Stimulated activated CD8-positive, alpha-beta memory T cell treated with anti-CD3 and anti-CD28 coated beads, Interleukin-7, amount 100 ng/mL, for 1 hour (primary cell): Measurements from ENCODE around the gene METTL21C.

Experiments used
- DNase-seq, 2 donors: peaks; one replicate each; pipeline ENCODE4 v3.0.0-alpha.2; 2020; ENCODE audit warnings: low read depth in 2 of 2

Gene METTL21C

DNA sequence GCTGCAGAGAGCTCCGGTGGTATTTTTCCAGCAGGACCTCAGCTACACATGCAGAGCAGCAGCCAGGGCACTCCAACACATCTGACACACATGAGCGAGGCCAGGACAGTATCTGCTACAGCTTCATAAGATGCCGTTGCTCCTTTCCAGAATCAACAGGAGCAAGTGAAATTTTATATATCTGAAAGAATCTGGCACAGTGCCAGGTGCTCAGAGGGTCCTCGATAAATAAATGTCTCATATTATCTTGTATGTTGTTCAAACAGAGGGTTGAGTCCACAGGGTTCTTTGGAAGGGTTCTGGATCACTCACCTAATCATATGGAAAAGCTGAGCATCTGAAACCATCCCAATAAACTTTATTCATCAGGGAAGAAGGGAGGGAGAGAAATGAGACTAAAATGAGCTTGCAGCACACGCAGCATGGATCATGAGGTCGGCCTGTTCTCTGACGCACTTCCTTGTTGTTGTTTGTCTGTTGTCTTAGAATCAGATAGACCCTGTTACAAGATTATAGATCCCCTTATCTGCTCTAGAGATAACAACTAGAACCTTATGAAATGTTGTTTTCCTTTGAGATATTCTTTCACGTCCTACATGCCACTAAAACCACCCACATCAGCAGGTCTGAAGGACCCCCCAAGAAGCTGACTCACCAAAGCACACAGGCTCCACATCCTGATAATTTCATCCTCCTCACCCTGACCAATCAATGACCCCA, 3.2 kb upstream of the METTL21C start:
- DNase-seq, result no peak

- DNase-seq, result no peak
Observed at GRCh38 chr13:102697264-102697663, 2.4 kb upstream of the METTL21C start.

GRCh38 chr13:102696465-102696864, 1.6 kb upstream of the METTL21C start:
- DNase-seq, result no peak

DNA sequence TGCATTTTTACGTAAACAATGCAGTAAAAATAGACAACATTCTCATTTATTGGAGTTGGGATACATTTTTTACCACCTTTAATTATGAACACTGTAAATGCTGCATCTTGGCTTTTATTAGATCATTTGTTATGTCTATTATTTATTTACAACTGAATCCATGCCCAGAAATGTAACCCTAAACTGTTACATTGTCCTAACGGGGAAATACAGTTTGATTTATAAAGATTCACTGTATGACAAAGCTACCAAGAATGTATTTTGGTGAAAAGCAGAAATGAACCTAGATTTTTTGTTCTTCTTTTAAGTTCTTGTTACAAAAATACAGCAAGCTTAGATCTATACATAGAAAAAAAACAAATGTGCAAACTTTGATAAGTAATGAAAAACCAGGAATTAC, 1.1 kb downstream of the METTL21C start:
- DNase-seq, result no peak

DNA sequence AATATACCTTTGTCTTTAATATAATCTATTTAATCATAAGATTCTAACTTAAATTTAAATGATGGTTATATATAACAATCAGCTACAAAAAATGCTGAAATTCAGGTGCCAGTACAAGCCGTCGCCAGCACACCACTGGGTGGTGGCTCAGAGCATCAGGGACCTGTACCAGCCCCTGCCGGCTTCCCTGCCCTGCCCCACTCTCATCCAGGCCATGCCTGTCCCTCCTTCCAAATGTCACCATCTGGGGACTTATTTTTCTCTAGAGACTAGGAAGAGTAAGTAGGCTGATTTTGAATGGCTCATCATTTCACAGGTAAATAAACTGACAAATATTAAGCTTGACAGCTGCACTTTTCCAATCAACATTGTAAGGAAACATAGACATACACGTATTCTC, 1.6 kb downstream of the METTL21C start:
- no peak for DNase-seq

GRCh38 chr13:102692491-102692826, 2.4 kb downstream of the METTL21C start:
- DNase-seq, result no peak

- DNase-seq, result no peak
Observed at GRCh38 chr13:102690883-102691282, 4.0 kb downstream of the METTL21C start.

- DNase-seq, result no peak
Observed at GRCh38 chr13:102688306-102688973, 6.4 kb downstream of the METTL21C start.

GRCh38 chr13:102687520-102687919, 7.3 kb downstream of the METTL21C start:
- no peak for DNase-seq

- no peak for DNase-seq
Observed at GRCh38 chr13:102686024-102686423, 8.8 kb downstream of the METTL21C start.

DNA sequence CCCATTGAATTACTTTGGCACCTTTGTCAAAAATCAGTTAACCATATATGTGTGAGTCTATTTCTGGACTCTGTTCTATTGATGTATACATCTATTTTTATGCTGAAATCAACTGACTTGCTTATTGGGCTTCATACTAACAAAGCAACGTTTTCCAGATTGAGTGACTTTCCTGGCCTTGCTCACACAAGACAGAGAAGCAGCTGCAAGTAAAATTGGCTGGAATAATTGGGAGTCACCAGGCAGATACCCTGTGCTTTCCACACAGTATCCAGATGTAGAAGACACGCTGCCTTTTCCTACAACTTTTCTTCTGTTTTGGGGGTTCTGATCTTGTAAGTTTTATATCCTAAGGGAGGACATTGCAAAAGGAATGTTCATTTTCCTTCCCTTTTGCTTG, 11.2 kb downstream of the METTL21C start:
- DNase-seq, result no peak

DNA sequence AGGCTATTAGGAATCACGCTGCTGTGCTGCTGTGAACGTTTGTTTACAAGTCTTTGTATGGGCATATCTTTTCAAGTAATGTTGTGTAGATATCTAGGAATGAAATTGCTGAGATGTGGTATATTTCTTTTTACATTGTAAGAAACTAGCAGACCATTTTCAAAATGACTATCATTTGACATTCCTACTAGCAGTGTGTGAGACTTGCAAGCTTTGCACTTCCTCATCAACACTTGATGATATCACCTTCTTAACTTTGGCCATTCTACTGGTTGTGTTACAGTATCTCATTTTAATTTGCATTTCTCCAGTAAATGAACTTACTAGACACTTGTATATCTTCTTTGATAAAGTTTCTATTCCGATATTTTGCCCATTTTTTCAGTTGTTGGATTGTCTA, 12.1 kb downstream of the METTL21C start:
- no peak for DNase-seq

DNA sequence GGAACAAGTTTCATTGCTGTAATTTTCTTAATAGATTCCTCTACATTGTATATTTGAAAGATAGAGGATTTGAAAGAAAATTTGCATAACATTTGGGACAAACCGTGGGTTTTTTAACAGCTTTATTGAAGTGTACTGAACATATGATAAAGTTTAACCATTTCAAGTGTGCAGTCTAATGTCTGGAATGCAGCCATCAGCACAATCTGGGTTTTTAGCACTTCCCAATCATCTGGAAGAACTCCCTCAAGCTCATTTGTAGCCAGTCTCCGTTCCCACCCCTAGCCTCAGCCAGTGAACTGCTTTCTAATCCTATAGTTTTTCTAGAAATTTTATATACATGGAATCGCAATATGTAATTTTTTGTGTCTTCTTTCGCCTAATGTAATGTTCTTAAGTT, 12.6 kb downstream of the METTL21C start:
- DNase-seq, result no peak

GRCh38 chr13:102680842-102681740, 13.8 kb downstream of the METTL21C start:
- no peak for DNase-seq

- no peak for DNase-seq
Observed at GRCh38 chr13:102680133-102680717, 14.6 kb downstream of the METTL21C start.

- no peak for DNase-seq
Observed at GRCh38 chr13:102679449-102680132, 15.3 kb downstream of the METTL21C start.

GRCh38 chr13:102678339-102679107, 16.3 kb downstream of the METTL21C start:
- no peak for DNase-seq

- no peak for DNase-seq
Observed at GRCh38 chr13:102677122-102677521, 17.7 kb downstream of the METTL21C start.

DNA sequence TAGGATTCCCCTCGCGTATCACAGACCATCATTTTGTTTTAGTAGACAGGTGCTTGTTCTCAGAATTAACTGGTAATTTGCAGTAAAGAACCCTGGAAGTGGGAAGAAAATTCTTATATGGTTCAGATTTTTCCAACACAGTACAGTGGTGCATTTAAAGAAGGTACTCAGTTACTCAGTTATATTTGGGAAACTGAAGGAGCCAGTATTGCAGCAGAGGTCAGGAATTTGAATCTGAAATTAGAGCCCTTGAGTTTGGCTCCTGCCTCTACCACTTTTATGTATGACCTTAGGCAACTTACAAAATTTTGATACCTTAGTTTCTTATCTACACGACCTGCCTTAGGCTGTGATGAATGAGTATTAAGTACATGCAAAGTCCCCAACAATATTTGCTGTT, 19.7 kb downstream of the METTL21C start:
- no peak for DNase-seq

- DNase-seq, result no peak
Observed at GRCh38 chr13:102670130-102670529, 24.7 kb downstream of the METTL21C start.

DNA sequence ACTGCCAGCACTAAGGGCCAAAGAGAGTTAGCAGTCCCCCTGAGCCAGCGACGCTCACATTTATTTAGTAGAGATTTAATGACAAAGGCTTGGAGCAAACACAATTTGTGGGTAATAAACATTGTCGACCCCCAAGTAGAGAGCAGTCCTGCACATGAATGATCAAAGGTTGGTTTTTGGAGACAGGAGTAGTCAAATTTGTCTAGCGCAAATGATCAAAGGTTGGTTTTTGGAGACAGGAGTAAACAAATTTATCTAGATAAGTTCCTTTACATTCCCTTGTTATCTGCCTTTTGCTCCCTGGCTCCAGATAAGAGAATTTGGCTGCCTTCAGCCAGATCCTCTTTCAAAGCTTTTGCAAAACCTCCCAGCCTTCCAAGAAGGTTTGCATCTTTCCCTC, 26.9 kb downstream of the METTL21C start:
- DNase-seq, result no peak
